Measurements from ENCODE around the gene ANKRD22. TPM values are rescaled to one million over a fixed set of nuclear protein-coding genes. Genes with fewer than 3 reads are reported as not detected.

ANKRD22 gene
- total and polyA plus RNA-seq, 2 of the 8 experiments (the other 6 are each of a cell fraction or from before 2014, with no cell fraction given) = 0.68 TPM; not detected in 1

GRCh38 chr10:88820748-88821401, 30.8 kb downstream of the ANKRD22 start (continued):
- TF ChIP-seq CHD7 (IDR thresholded peaks at IDR 0.05; ENCODE audit: insufficient replicate concordance, low read length) = no peak
- no peak for TF ChIP-seq CREB1 (IDR thresholded peaks at IDR 0.05)
- TF ChIP-seq POLR2AphosphoS5 (IDR thresholded peaks at IDR 0.05; ENCODE audit: low read depth, low read length) = no peak
- TF ChIP-seq TEAD4 (IDR thresholded peaks at IDR 0.05; ENCODE audit: low read depth, low read length) = no peak
- no peak for TF ChIP-seq TAF7 (optimal IDR thresholded peaks at IDR 0.05; ENCODE audit: borderline replicate concordance, low read depth, low read length)
- no peak for TF ChIP-seq YY1 (IDR thresholded peaks at IDR 0.05; ENCODE audit: low read depth, low read length)
- TF ChIP-seq SP4 (IDR thresholded peaks at IDR 0.05; ENCODE audit: low read length) = no peak
- TF ChIP-seq SIRT6 (IDR thresholded peaks at IDR 0.05; ENCODE audit: low read length) = no peak
- no peak for TF ChIP-seq ATF2 (IDR thresholded peaks at IDR 0.05; ENCODE audit: low read length)
